NT2/D1 (cell line): ENCODE measurements around the gene KREMEN1.

ENCODE experiments used
- SUZ12 ChIP-seq: IDR thresholded peaks from 2 replicates; pipeline ENCODE4 v1.6.1; 2011; ENCODE audit not compliant: insufficient read length, insufficient read depth; ENCODE audit errors: extremely low read depth
- YY1 ChIP-seq: IDR thresholded peaks from 2 replicates; pipeline ENCODE4 v1.6.1; 2011; ENCODE audit not compliant: insufficient read length, insufficient read depth
- ZNF274 ChIP-seq: IDR thresholded peaks from 2 replicates; pipeline ENCODE4 v1.6.1; 2011; ENCODE audit warnings: mild to moderate bottlenecking, low read depth, low read length

- TF ChIP-seq ZNF274 (no peak), YY1 (no peak), SUZ12 (no peak)
These were observed 32.2 kb upstream of the KREMEN1 start for GRCh38 chr22:29040385-29041275.
